A673 (cell line): ENCODE results near the gene TATDN2. TPM values are rescaled to one million over a fixed set of nuclear protein-coding genes. Genes with fewer than 3 reads are reported as not detected.

ENCODE experiments used
- BruUV-seq: library from RNA; stranded (reverse); fragments of 400-500 nt; replicated peaks from 2 replicates; lab custom pipeline; 2021; lab: Mats Ljungman, UMichigan
- CTCF ChIA-PET: fragments of 300-600 bp; sonication (Branson Sonifier 250); formaldehyde crosslinking; loops from one replicate; lab custom pipeline; 2022; ENCODE audit warnings: antibody characterized with exemption; lab: Charles Lee
- POLR2A ChIA-PET: fragments of 300-600 bp; sonication (Branson Sonifier 250); formaldehyde crosslinking; loops from one replicate; lab custom pipeline; 2022; ENCODE audit warnings: antibody characterized with exemption; ENCODE audit not compliant: low non-redundant PET; lab: Charles Lee
- DNase-seq: peaks from one replicate; pipeline ENCODE4 v3.0.0-alpha.2; 2015; ENCODE audit warnings: low spot score
- H3K27ac ChIP-seq: fragments of 200-600 bp; sonication (generic); 2 replicates; pipeline ENCODE4 v1.5.1; 2016; ENCODE audit warnings: mixed run types, low read depth, mild to moderate bottlenecking, mixed read lengths, antibody characterized with exemption, low read length; ENCODE audit not compliant: poor library complexity, severe bottlenecking
- H3K27me3 ChIP-seq: fragments of 200-600 bp; sonication (generic); replicated peaks from 2 replicates; pipeline ENCODE4 v1.6.1; 2017; ENCODE audit warnings: mixed run types, low read depth, mild to moderate bottlenecking, mixed read lengths, antibody characterized with exemption, low read length; ENCODE audit not compliant: insufficient read depth, poor library complexity
- H3K36me3 ChIP-seq: fragments of 200-600 bp; sonication (generic); 2 replicates; pipeline ENCODE4 v1.6.1; 2016; ENCODE audit warnings: mixed run types, mild to moderate bottlenecking, mixed read lengths, antibody characterized with exemption, low read length; ENCODE audit not compliant: insufficient read depth, poor library complexity, severe bottlenecking
- H3K4me1 ChIP-seq: fragments of 200-600 bp; sonication (generic); 2 replicates; pipeline ENCODE4 v1.6.1; 2017; ENCODE audit warnings: mixed run types, mild to moderate bottlenecking, mixed read lengths, antibody characterized with exemption, low read length; ENCODE audit not compliant: insufficient read depth, poor library complexity, severe bottlenecking
- H3K4me3 ChIP-seq: fragments of 200-600 bp; sonication (generic); 2 replicates; pipeline ENCODE4 v1.5.1; 2016; ENCODE audit warnings: low read depth, mixed run types, mild to moderate bottlenecking, mixed read lengths, low read length; ENCODE audit not compliant: poor library complexity, severe bottlenecking
- H3K9me3 ChIP-seq: fragments of 200-600 bp; sonication (generic); 2 replicates; pipeline ENCODE4 v1.6.1; 2016; ENCODE audit warnings: mixed run types, low read depth, mild to moderate bottlenecking, mixed read lengths, antibody characterized with exemption, low read length; ENCODE audit not compliant: poor library complexity, severe bottlenecking
- EZH2 ChIP-seq: fragments of 200-600 bp; sonication (generic); IDR thresholded peaks from 2 replicates; pipeline ENCODE4 v1.6.1; 2017; ENCODE audit warnings: borderline replicate concordance, low read depth, mild to moderate bottlenecking, mixed read lengths, antibody characterized with exemption, low read length; ENCODE audit not compliant: poor library complexity, severe bottlenecking
- intact Hi-C: fragments of 100-400 bp; cut with micrococcal nuclease; formaldehyde crosslinking; loops from one replicate; pipeline ENCODE4 v1.10.0; 2022; ENCODE audit not compliant: unreplicated experiment
- total RNA-seq: library from RNA; stranded (reverse); gene quantifications from 2 replicates; pipeline ENCODE4 v1.2.3, GENCODE V29; 2021
- TF ChIP-seq, protein P1 (sequence below): fragments of 300-800, 200-600 bp; sonication (generic); conservative IDR thresholded peaks from 2 replicates; pipeline ENCODE4 v1.5.1; 2017; ENCODE audit warnings: low read depth, mild to moderate bottlenecking, antibody characterized with exemption, low read length, moderate library complexity, mixed read lengths

Gene TATDN2
- total RNA-seq, 1 experiment from 2014 or later, result 42.0 TPM

DNA sequence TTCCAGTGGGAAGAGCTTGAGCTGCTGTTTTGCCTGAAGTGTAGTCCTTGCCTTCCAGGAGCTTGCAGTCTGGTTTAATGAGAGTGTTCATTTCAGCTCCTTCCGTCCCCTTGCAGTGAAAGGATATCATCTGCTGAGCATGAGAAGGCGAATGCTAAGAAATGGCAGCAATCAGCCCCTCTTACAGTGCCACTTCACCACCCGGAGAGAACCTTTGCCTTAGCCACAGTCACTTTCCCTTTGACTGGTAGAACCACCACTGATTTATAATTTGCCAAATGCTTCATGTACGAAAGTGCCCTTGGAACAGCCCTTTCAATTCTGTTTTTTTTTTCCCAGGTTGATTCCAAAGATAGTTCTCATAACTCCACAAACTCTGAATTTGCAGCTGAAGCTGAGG lies 11.5 kb downstream of the TATDN2 start:
- H3K4me1 ChIP-seq, result no peaks in the 10 kb centered on the region
- intact Hi-C loops, result no loop called here
- no peak for TF ChIP-seq EZH2
- DNase-seq, result no peak
- H3K27me3 ChIP-seq, result no peaks in the 10 kb centered on the region
- no TSS peak for BruUV-seq
- no peaks in the 10 kb centered on the region for H3K9me3 ChIP-seq
- H3K4me3 ChIP-seq, result no peak overlapping the region
- peaks cover 37% of the 10 kb centered on the region for H3K36me3 ChIP-seq
- no peak overlapping the region for H3K27ac ChIP-seq
- CTCF ChIA-PET, result no interaction called here
- POLR2A ChIA-PET, result no interaction called here

DNA sequence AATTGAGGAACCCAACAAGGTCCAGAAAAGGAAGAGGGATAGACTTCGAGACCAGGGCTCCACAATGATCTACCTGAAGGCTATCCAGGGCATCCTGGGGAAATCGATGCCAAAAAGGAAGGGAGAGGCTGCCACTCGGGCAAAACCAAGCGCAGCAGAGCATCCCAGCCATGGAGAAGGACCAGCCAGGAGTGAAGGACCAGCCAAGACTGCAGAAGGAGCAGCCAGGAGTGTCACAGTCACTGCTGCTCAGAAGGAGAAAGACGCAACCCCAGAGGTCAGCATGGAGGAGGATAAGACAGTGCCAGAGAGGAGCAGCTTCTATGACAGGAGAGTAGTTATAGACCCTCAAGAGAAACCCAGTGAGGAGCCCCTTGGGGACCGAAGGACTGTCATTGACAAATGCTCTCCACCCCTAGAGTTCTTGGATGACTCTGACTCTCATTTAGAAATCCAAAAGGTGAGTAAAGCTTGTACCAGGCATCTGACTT lies 12.0 kb downstream of the TATDN2 start:
- TF ChIP-seq, protein P1, sequence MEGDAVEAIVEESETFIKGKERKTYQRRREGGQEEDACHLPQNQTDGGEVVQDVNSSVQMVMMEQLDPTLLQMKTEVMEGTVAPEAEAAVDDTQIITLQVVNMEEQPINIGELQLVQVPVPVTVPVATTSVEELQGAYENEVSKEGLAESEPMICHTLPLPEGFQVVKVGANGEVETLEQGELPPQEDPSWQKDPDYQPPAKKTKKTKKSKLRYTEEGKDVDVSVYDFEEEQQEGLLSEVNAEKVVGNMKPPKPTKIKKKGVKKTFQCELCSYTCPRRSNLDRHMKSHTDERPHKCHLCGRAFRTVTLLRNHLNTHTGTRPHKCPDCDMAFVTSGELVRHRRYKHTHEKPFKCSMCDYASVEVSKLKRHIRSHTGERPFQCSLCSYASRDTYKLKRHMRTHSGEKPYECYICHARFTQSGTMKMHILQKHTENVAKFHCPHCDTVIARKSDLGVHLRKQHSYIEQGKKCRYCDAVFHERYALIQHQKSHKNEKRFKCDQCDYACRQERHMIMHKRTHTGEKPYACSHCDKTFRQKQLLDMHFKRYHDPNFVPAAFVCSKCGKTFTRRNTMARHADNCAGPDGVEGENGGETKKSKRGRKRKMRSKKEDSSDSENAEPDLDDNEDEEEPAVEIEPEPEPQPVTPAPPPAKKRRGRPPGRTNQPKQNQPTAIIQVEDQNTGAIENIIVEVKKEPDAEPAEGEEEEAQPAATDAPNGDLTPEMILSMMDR, result no peak
- no peak for TF ChIP-seq EZH2
- no peak overlapping the region for H3K4me3 ChIP-seq
- intact Hi-C loops, result no loop called here
- H3K9me3 ChIP-seq, result no peaks in the 10 kb centered on the region
- H3K36me3 ChIP-seq, result peaks cover 37% of the 10 kb centered on the region
- no peak overlapping the region for H3K27ac ChIP-seq
- BruUV-seq, result no TSS peak
- ChIA-PET POLR2A (no interaction called here), CTCF (no interaction called here)
- no peak for DNase-seq
- no peaks in the 10 kb centered on the region for H3K27me3 ChIP-seq
- no peaks in the 10 kb centered on the region for H3K4me1 ChIP-seq

DNA sequence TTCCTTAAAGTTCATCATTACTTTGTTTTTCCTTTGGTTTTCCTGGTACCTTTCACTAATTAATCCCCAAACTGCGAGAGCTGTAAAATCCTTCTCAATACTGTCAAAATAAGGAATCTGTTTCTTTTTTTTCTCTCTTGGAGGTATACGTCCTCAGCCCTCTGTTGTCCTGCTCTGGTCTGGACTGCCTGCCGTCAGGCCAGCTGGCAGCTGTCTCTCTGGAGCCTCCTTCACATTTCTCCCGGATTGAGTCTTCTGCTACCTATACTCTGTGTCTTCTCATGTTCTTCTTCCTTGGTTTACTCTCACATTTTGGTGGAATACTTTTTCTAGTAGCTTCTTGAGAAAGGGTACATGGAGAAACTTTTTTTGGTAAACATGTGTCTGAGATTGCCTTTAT lies 13.8 kb downstream of the TATDN2 start:
- no peaks in the 10 kb centered on the region for H3K27me3 ChIP-seq
- no peak for DNase-seq
- intact Hi-C loops, result no loop called here
- no TSS peak for BruUV-seq
- TF ChIP-seq EZH2, result no peak
- TF ChIP-seq, protein P1, result no peak
- ChIA-PET POLR2A (no interaction called here), CTCF (no interaction called here)
- H3K36me3 ChIP-seq, result peaks cover 24% of the 10 kb centered on the region
- H3K4me1 ChIP-seq, result no peaks in the 10 kb centered on the region
- H3K9me3 ChIP-seq, result no peaks in the 10 kb centered on the region
- no peak overlapping the region for H3K27ac ChIP-seq
- H3K4me3 ChIP-seq, result no peak overlapping the region
